H9 (cell line): ENCODE results near the gene SPDL1. TPM values are rescaled to one million over a fixed set of nuclear protein-coding genes. Genes with fewer than 3 reads are reported as not detected.

Experiments used
- DNase-seq: peaks from one replicate; pipeline ENCODE4 v3.0.0-alpha.2; 2017
- H2AFZ ChIP-seq: one replicate; pipeline ENCODE4 v1.6.1; 2013; ENCODE audit warnings: mild to moderate bottlenecking, low read length, control low read depth, moderate library complexity
- H2AK5ac ChIP-seq: 2 replicates; pipeline ENCODE4 v1.6.1; 2013; ENCODE audit warnings: low read length, control low read depth, mixed read lengths; ENCODE audit not compliant: insufficient read length
- H2BK120ac ChIP-seq: one replicate; pipeline ENCODE4 v1.6.1; 2013; ENCODE audit warnings: low read depth, mild to moderate bottlenecking, low read length, control low read depth, inconsistent platforms; ENCODE audit not compliant: poor library complexity, severe bottlenecking
- H2BK12ac ChIP-seq: 2 replicates; pipeline ENCODE4 v1.6.1; 2013; ENCODE audit warnings: low read length, control low read depth, mixed read lengths, low read depth; ENCODE audit not compliant: insufficient read length
- H2BK15ac ChIP-seq: 2 replicates; pipeline ENCODE4 v1.6.1; 2013; ENCODE audit warnings: low read depth, low read length, control low read depth
- H2BK20ac ChIP-seq: one replicate; pipeline ENCODE4 v1.6.1; 2013; ENCODE audit warnings: low read depth, mild to moderate bottlenecking, low read length, control low read depth, inconsistent platforms; ENCODE audit not compliant: poor library complexity, severe bottlenecking
- H2BK5ac ChIP-seq: 2 replicates; pipeline ENCODE4 v1.6.1; 2013; ENCODE audit warnings: low read length, control low read depth, mixed read lengths; ENCODE audit not compliant: insufficient read length
- H3K14ac ChIP-seq: 2 replicates; pipeline ENCODE4 v1.6.1; 2013; ENCODE audit warnings: low read length, control low read depth; ENCODE audit not compliant: insufficient read depth
- H3K18ac ChIP-seq: 2 replicates; pipeline ENCODE4 v1.6.1; 2013; ENCODE audit warnings: low read depth, mild to moderate bottlenecking, mixed read lengths, low read length, control low read depth; ENCODE audit not compliant: insufficient read length
- H3K23ac ChIP-seq: 2 replicates; pipeline ENCODE4 v1.6.1; 2013; ENCODE audit warnings: low read length, control low read depth, mixed read lengths, low read depth; ENCODE audit not compliant: insufficient read length
- H3K23me2 ChIP-seq: 2 replicates; pipeline ENCODE4 v1.6.1; 2013; ENCODE audit warnings: low read depth, mild to moderate bottlenecking, mixed read lengths, low read length, control low read depth; ENCODE audit not compliant: insufficient read length, poor library complexity, severe bottlenecking
- H3K27ac ChIP-seq: 2 replicates; pipeline ENCODE4 v1.5.1; 2013; ENCODE audit warnings: low read length, control low read depth, mixed read lengths, low read depth; ENCODE audit not compliant: insufficient read length
- H3K27me3 ChIP-seq: 2 replicates; pipeline ENCODE4 v1.6.1; 2013; ENCODE audit warnings: low read length, control low read depth, inconsistent platforms; ENCODE audit not compliant: insufficient read depth
- H3K4ac ChIP-seq: 2 replicates; pipeline ENCODE4 v1.6.1; 2013; ENCODE audit warnings: low read depth, mild to moderate bottlenecking, control low read depth, inconsistent platforms, low read length, moderate library complexity
- H3K4me1 ChIP-seq: 2 replicates; pipeline ENCODE4 v1.6.1; 2013; ENCODE audit warnings: low read length, control low read depth, inconsistent platforms; ENCODE audit not compliant: insufficient read depth
- H3K4me2 ChIP-seq: 2 replicates; pipeline ENCODE4 v1.6.1; 2013; ENCODE audit warnings: low read length, control low read depth, mixed read lengths; ENCODE audit not compliant: insufficient read length, insufficient read depth
- H3K56ac ChIP-seq: 2 replicates; pipeline ENCODE4 v1.6.1; 2013; ENCODE audit warnings: low read depth, mild to moderate bottlenecking, mixed read lengths, low read length, control low read depth; ENCODE audit not compliant: insufficient read length
- H3K79me1 ChIP-seq: 2 replicates; pipeline ENCODE4 v1.6.1; 2013; ENCODE audit warnings: low read depth, mild to moderate bottlenecking, moderate library complexity, low read length, control low read depth, inconsistent platforms; ENCODE audit not compliant: insufficient read depth, poor library complexity, severe bottlenecking
- H3K79me2 ChIP-seq: 2 replicates; pipeline ENCODE4 v1.6.1; 2013; ENCODE audit warnings: low read length, control low read depth, inconsistent platforms; ENCODE audit not compliant: insufficient read depth
- H3K9ac ChIP-seq: 2 replicates; pipeline ENCODE4 v1.6.1; 2013; ENCODE audit warnings: low read length, control low read depth, mixed read lengths; ENCODE audit not compliant: insufficient read length; ENCODE audit errors: extremely low read depth
- H3K9me3 ChIP-seq: one replicate; pipeline ENCODE4 v1.6.1; 2013; ENCODE audit warnings: low read depth, low read length, inconsistent platforms; ENCODE audit not compliant: control insufficient read depth
- H3T11ph ChIP-seq: one replicate; pipeline ENCODE4 v1.6.1; 2013; ENCODE audit warnings: mild to moderate bottlenecking, low read length, control low read depth, inconsistent platforms
- H4K20me1 ChIP-seq: one replicate; pipeline ENCODE4 v1.6.1; 2013; ENCODE audit not compliant: control insufficient read depth, insufficient read length, insufficient read depth
- H4K5ac ChIP-seq: 2 replicates; pipeline ENCODE4 v1.6.1; 2013; ENCODE audit warnings: low read depth, mild to moderate bottlenecking, mixed read lengths, low read length, control low read depth; ENCODE audit not compliant: insufficient read length
- H4K8ac ChIP-seq: replicated peaks from 2 replicates; pipeline ENCODE4 v1.6.1; 2013; ENCODE audit warnings: low read length, control low read depth, mixed read lengths, low read depth; ENCODE audit not compliant: insufficient read length
- H4K91ac ChIP-seq: 2 replicates; pipeline ENCODE4 v1.6.1; 2013; ENCODE audit warnings: low read depth, mild to moderate bottlenecking, moderate library complexity, mixed read lengths, low read length, control low read depth; ENCODE audit not compliant: insufficient read length
- H3K27ac Mint-ChIP-seq, 3 experiments: 2 replicates in 2 of 3; 3 replicates in 1 of 3; pipeline ENCODE4 v1.8.0; 2020 to 2021; ENCODE audit warnings: mixed read lengths in 3 of 3, mild to moderate bottlenecking in 1 of 3, moderate library complexity in 1 of 3
- H3K27me3 Mint-ChIP-seq: 2 replicates; pipeline ENCODE4 v1.8.0; 2021; ENCODE audit warnings: low read depth, mild to moderate bottlenecking, moderate library complexity, mixed read lengths
- H3K36me3 Mint-ChIP-seq, 3 experiments: 2 replicates in 2 of 3; 3 replicates in 1 of 3; pipeline ENCODE4 v1.8.0; 2020 to 2021; ENCODE audit warnings: low read depth in 3 of 3, mixed read lengths in 3 of 3; ENCODE audit not compliant: insufficient read depth in 1 of 3
- H3K4me1 Mint-ChIP-seq, 2 experiments: 2 replicates each; pipeline ENCODE4 v1.8.0; 2020; ENCODE audit warnings: mixed read lengths in 2 of 2
- H3K4me3 Mint-ChIP-seq, 2 experiments: 2 replicates in 1 of 2; 3 replicates in 1 of 2; pipeline ENCODE4 v1.8.0; 2020 to 2021; ENCODE audit warnings: mild to moderate bottlenecking in 2 of 2, mixed read lengths in 2 of 2, moderate library complexity in 1 of 2
- H3K9me3 Mint-ChIP-seq, 2 experiments: 2 replicates in 1 of 2; 3 replicates in 1 of 2; pipeline ENCODE4 v1.8.0; 2020; ENCODE audit warnings: mild to moderate bottlenecking in 2 of 2, mixed read lengths in 2 of 2, moderate library complexity in 1 of 2
- CTCF ChIP-seq: fragments of 200-600 bp; sonication (generic); conservative IDR thresholded peaks from 3 replicates; pipeline ENCODE4 v1.8.0; 2021; ENCODE audit warnings: antibody characterized with exemption, mild to moderate bottlenecking
- WGBS: extraction: QIAGEN DNeasy Blood & Tissue Kit; methylation state at CpG from one replicate; pipeline ENCODE4 v1.1.7; 2013; ENCODE audit warnings: missing lambda C conversion rate, low lambda C conversion rate, mixed read lengths; ENCODE audit not compliant: insufficient read length; ENCODE audit errors: extremely low coverage; 5-methylcytosine and 5-hydroxymethylcytosine counted together
- total RNA-seq: library from RNA; stranded (reverse); gene quantifications from 2 replicates; pipeline ENCODE4 v1.2.1, GENCODE V29; 2021

The SPDL1 gene
- total RNA-seq, 1 experiment from 2014 or later: 49.4 TPM

DNA sequence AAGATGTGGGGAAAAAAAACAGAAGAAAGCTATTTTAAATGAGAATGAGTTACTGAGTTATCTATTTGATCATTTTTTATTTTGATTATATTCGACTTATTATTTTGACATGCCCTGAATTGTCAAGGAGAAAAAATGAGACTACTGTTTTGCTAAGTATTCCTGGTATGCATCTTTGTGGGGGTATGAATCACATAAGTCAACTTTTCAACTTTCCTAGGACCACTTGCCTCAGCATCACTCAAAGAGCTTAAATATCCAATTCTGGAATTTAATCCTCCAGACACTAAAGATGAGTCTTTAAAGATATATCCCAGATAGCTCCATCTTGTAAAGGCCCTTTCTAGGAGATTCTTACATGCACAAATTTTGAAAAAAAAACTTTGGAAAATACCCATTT, 17.4 kb upstream of the SPDL1 start:
- Histone ChIP-seq H2BK120ac (no peak overlapping the region), H3K27ac (no peak overlapping the region), H3K56ac (no peak overlapping the region), H3K79me2 (no peaks in the 10 kb centered on the region), H3K18ac (no peak overlapping the region), H3K9me3 (no peaks in the 10 kb centered on the region), H2BK20ac (no peak overlapping the region), H3K79me1 (no peaks in the 10 kb centered on the region), H2AK5ac (no peak overlapping the region), H3T11ph (no peak overlapping the region), H2AFZ (no peak overlapping the region), H3K4me2 (no peak overlapping the region), H3K23me2 (no peaks in the 10 kb centered on the region), H2BK15ac (no peak overlapping the region), H3K23ac (no peak overlapping the region), H4K91ac (no peak overlapping the region), H4K20me1 (no peaks in the 10 kb centered on the region), H3K14ac (no peak overlapping the region), H4K8ac (no peak overlapping the region), H3K4me1 (0 out of 2 replicates have a peak, but pooled peaks cover 2% of the 10 kb centered on the region), H3K4ac (no peak overlapping the region), H4K5ac (no peak overlapping the region), H2BK5ac (no peak overlapping the region), H2BK12ac (no peak overlapping the region), H3K9ac (no peak overlapping the region), H3K27me3 (no peaks in the 10 kb centered on the region)
- H3K27me3 Mint-ChIP-seq: peaks cover 31% of the 10 kb centered on the region
- H3K36me3 Mint-ChIP-seq: no peaks in the 10 kb centered on the region
- TF ChIP-seq CTCF: no peak
- H3K27ac Mint-ChIP-seq: no peak overlapping the region
- H3K4me1 Mint-ChIP-seq: peaks cover 2% of the 10 kb centered on the region in 2 experiments; a peak in 3 of 4 replicates
- no peak overlapping the region for H3K4me3 Mint-ChIP-seq
- no peaks in the 10 kb centered on the region for H3K9me3 Mint-ChIP-seq
- no CpG with 5 or more reads among the region's 1 CpG for WGBS
- no peak for DNase-seq
